GM21786 (cell line): ENCODE measurements around the gene PPM1K.

Experiments used
- ATAC-seq: cut with Tn5 transposase; IDR thresholded peaks from one replicate; pipeline ENCODE4 v1.9.1; 2021; ENCODE audit not compliant: unreplicated experiment

The PPM1K gene

DNA sequence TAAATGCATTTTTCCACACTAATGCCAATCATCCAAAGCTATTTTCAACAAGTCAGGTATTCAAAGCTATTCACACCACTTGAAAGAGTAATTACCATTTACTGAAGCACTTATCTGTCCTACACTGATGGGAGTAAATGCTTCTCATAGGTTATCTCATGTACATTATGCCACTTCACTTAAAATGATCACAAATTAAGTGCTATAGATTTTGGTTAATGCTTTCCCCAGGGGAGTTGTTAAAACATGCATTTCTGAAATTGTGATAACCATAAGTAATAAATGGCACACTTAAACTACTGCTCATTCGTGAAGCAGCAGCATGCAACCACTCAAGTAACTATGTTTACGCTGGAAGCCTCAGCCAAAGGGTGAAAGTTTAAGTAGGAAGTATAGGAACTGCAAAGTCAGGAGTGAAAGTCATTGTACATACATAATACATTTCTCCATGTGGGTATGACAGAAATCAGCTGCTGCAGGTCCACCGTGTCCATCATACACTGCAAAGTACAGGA lies 6.6 kb downstream of the PPM1K start:
- ATAC-seq: no peak

- ATAC-seq: no peak
These were observed 7.2 kb downstream of the PPM1K start for GRCh38 chr4:88276952-88277710.

DNA sequence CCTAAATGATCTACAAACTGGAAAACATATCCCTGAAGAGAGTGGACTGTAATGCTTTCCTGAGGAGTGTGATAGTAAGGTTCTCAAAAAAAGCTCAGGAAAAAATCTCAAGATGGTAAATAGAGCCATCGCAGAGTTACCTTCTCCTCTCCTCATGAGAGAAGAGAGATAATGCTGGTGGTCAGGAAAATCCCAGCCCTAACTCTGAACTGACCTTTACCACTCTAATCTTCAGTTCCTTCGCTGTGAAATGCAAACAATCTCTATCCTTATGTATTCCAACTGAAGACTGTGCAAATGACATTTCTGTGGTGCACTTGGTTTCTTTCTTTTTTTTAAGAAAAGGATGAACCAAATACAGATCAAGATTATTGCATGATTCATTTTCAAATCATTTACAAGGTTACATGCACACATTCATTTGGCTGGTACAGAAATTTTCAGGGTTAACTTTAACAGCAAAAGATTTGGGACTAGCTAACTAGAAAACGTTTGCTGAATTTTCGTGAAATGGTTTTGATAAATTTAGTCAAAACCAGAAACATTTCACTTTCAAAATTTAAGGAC lies 8.3 kb downstream of the PPM1K start:
- ATAC-seq: no peak

GRCh38 chr4:88275516-88275915 lies 8.8 kb downstream of the PPM1K start:
- ATAC-seq: peak; percentile 72

DNA sequence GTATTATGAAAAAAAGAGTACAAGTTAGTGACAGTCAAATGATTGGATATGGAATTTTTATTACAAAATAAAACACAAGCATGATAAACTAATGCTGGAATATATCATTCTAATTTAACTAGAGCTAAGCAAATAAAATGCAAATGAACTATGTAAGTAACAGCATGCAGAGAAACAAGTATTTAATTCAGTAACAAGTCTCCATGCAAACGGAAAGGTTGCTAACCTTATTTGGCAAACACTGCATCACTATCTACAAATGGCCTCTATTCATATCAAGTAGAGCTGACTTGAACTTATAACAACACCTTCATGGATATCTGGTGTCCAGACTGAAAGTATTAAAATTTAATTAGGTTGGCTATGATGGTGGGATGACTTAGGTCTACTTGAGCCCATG lies 15.4 kb downstream of the PPM1K start:
- no peak for ATAC-seq

- ATAC-seq: no peak
These were observed 20.0 kb downstream of the PPM1K start for GRCh38 chr4:88264336-88264735.

GRCh38 chr4:88257726-88258125 lies 26.6 kb downstream of the PPM1K start:
- ATAC-seq: no peak

DNA sequence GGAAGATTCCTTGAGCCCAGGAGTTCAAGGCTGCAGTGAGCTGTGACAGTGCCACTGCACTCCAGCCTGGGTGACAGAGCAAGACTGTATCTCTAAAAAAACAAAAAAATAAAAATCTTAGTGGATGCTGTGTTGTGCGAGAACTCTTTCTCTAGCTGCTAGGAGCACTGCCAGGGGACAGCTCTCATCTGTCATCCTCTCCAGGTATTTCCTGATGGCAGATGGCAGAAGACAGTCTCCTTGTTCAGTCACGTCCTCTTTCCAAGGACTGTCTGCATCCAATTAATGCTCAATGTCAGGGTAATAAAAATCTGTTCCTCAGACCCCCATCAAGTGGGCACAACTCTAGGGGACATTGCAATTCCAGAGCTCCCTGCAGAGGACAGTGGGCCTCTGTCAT lies 29.2 kb downstream of the PPM1K start:
- ATAC-seq: no peak

GRCh38 chr4:88251924-88252323 lies 32.4 kb downstream of the PPM1K start:
- ATAC-seq: no peak

DNA sequence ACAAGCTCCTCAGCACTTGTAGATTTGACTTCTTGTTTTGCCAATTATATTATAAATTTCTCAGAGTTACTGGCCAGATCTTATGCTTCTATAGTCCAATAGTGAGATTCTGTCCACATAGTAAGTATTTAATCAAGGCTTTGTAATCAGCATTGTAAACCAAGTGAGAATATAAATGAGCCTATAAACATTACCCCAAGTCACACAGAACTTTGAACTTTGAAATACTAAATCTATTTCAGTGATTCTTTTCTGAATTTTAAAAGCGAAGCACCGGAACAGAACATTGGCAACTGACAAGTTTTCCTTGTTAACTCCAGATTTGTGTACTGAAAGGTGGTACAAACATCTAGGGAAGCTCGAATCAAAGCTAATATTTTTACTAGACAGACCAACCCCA lies 37.2 kb downstream of the PPM1K start:
- ATAC-seq: no peak

- ATAC-seq: no peak
These were observed 37.8 kb downstream of the PPM1K start for GRCh38 chr4:88246600-88246999.

GRCh38 chr4:88244816-88245579 lies 39.4 kb downstream of the PPM1K start:
- no peak for ATAC-seq

GRCh38 chr4:88244056-88244455 lies 40.3 kb downstream of the PPM1K start:
- no peak for ATAC-seq

DNA sequence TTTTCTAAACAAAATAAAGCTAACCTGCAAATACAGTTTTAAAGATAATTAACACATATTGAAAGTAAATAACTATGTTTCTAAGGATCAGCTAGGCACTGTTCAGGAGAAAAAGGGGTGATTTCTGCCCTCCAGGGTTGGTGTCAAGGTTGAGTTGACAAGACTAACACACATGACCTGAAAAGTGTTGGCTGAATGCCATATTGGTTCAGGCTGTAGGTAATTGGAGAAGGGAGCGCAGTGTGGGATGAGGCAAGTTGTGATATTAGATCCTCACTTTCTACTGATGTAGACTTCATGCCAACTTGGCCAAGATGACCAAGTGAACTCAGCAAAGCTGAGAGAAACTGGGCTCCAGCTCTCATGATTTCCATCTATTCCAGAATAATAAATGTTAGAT lies 42.2 kb downstream of the PPM1K start:
- no peak for ATAC-seq

- ATAC-seq: no peak
These were observed 44.1 kb downstream of the PPM1K start for GRCh38 chr4:88240297-88240714.

GRCh38 chr4:88230969-88231771 lies 53.2 kb downstream of the PPM1K start:
- no peak for ATAC-seq

GRCh38 chr4:88230461-88230891 lies 53.9 kb downstream of the PPM1K start:
- ATAC-seq: no peak

DNA sequence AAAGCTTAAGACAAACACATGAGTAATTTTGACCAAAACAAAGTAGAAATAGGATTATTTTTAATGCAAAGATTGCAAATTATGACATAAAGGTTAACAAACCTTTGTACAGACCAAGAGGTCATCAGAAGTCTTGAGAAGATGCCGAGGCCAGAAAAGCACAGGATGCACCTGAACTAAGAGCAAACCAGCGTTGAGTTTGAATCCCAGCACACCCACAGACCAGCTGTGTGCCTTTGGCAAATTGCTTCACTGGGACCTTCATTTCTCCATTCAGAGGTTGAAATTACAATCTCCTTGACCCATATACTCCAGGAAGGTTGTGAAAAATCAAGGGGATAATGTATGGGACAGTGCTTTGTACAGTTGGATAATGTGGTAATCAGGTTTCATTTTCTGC lies 56.6 kb downstream of the PPM1K start:
- ATAC-seq: no peak

DNA sequence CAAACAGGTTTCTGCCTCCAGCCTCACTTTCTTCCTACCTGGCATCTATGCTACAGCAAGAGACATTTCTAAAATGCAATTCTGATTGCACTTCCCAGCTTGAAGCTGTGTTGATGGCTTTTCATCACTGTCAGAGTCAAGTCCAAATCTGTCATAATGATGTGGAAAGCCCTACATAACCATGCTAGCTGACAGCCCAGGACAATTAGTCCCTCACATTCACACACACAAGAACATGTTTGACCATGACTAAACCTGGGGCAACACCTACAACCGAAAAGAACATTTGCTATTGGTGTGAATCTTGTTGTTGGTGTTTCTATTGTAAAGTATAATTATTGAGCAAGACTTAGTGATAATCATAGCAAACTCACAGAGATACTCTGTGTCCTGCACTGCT lies 58.2 kb downstream of the PPM1K start:
- no peak for ATAC-seq

DNA sequence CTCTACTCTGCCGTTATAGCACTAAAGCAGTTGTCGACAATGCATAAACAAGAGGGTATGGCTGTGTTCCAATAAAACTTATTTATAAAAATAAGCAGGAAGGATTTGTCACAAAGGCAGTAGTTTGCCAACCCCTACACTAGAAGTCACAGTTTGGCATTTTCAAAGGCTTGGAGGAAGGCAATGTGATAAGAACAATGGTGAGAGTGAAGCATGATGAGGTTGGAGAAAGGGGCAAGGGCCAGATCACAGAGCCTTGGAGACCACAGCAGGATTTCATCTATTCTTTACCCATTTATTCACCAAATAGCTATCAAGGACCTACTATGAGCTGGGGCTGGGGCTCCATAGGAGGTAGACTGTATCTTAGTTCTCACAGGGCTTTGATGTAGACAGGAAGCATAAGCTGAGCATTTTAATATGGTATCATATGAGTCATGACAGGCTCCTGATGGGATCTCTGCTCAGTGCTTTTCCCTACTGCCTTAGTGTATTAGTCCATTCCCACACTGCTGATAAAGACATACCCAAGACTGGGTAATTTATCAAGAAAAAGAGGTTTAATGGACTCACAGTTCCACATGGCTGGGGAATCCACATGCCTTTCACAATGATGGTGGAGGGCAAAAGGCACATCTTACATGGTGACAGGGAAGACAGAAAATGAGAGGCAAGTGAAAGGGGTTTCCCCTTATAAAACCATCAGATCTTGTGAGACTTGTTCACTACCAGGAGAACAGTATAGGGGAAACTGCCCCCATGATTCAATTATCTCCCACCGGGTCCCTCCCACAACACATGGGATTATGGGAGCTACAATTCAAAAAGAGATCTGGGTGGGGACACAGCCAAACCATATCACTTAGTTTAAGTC lies 58.9 kb downstream of the PPM1K start:
- no peak for ATAC-seq
